SU-DHL-6 (cell line): ENCODE measurements around the gene GNA14.

ENCODE experiments used
- EZH2phosphoT487 ChIP-seq: fragments of 200-600 bp; sonication (generic), shearing (Covaris generic); conservative IDR thresholded peaks from 2 replicates; pipeline ENCODE4 v1.6.1; 2018; ENCODE audit warnings: mild to moderate bottlenecking, antibody characterized with exemption, low read length, moderate library complexity, mixed read lengths
- TF ChIP-seq, protein P1 (sequence below): fragments of 200-600 bp; sonication (generic); IDR thresholded peaks from one replicate; pipeline ENCODE4 v1.5.1; 2017; ENCODE audit warnings: antibody characterized with exemption, mild to moderate bottlenecking, low read length, moderate library complexity; ENCODE audit not compliant: insufficient read depth, poor library complexity, severe bottlenecking

DNA sequence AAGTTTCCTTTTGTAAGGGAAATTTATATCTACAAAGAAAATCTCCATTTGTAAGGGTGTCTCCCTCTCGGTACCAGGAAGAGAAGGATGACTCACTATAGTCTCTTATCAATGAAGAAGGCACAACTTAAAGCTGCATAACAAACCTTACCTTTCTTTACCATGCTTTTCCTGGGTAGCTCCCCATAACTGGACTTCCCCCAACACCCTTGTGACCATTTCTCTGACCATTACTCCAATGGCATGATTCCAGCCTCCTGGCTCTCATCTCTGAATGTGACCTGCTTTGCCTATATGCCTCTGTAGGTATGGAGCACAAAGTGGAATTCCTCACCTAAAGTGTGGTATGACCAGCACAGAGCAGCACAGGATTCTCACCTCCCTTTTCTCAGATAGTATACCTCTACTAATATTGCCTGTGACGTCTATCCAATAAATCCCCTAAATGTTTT, 62.8 kb downstream of the GNA14 start:
- TF ChIP-seq, protein P1, sequence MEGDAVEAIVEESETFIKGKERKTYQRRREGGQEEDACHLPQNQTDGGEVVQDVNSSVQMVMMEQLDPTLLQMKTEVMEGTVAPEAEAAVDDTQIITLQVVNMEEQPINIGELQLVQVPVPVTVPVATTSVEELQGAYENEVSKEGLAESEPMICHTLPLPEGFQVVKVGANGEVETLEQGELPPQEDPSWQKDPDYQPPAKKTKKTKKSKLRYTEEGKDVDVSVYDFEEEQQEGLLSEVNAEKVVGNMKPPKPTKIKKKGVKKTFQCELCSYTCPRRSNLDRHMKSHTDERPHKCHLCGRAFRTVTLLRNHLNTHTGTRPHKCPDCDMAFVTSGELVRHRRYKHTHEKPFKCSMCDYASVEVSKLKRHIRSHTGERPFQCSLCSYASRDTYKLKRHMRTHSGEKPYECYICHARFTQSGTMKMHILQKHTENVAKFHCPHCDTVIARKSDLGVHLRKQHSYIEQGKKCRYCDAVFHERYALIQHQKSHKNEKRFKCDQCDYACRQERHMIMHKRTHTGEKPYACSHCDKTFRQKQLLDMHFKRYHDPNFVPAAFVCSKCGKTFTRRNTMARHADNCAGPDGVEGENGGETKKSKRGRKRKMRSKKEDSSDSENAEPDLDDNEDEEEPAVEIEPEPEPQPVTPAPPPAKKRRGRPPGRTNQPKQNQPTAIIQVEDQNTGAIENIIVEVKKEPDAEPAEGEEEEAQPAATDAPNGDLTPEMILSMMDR = no peak
- no peak for TF ChIP-seq EZH2phosphoT487
